Measurements from ENCODE around the gene KIF3A.
A peak's percentile ranks its signal among the peaks of the same experiment; 100 is the strongest.

KIF3A gene

DNA sequence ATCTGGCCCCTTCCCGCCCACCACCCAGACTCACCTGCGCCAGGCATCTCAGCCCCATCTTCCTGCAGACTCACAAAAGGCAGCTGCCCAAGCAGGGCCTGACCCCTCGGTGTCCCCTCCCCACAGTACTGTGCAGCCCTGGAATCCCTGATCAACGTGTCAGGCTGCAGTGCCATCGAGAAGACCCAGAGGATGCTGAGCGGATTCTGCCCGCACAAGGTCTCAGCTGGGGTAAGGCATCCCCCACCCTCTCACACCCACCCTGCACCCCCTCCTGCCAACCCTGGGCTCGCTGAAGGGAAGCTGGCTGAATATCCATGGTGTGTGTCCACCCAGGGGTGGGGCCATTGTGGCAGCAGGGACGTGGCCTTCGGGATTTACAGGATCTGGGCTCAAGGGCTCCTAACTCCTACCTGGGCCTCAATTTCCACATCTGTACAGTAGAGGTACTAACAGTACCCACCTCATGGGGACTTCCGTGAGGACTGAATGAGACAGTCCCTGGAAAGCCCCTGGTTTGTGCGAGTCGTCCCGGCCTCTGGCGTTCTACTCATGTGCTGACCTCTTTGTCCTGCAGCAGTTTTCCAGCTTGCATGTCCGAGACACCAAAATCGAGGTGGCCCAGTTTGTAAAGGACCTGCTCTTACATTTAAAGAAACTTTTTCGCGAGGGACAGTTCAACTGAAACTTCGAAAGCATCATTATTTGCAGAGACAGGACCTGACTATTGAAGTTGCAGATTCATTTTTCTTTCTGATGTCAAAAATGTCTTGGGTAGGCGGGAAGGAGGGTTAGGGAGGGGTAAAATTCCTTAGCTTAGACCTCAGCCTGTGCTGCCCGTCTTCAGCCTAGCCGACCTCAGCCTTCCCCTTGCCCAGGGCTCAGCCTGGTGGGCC lies 77.5 kb downstream of the KIF3A start:
- H3K4me1 ChIP-seq (ENCODE audit: control insufficient read depth, insufficient read depth, low read length, poor library complexity, severe bottlenecking): peaks cover 15% of the 10 kb centered on the region
- 91% methylated on average over 20 to 21 of the region's 23 CpGs for WGBS, 2 experiments (ENCODE audit: insufficient coverage in 2 of 2)
- H3K27ac ChIP-seq (ENCODE audit: low read depth, low read length, severe bottlenecking): no peak overlapping the region
- no peaks in the 10 kb centered on the region for H3K36me3 ChIP-seq (ENCODE audit: control insufficient read depth, insufficient read depth, low read length)
- H3K9me3 ChIP-seq (ENCODE audit: control insufficient read depth, low read length): no peaks in the 10 kb centered on the region
- H3K4me3 ChIP-seq (ENCODE audit: extremely low read depth, insufficient read depth, low read length, poor library complexity, severe bottlenecking): no peak overlapping the region

DNA sequence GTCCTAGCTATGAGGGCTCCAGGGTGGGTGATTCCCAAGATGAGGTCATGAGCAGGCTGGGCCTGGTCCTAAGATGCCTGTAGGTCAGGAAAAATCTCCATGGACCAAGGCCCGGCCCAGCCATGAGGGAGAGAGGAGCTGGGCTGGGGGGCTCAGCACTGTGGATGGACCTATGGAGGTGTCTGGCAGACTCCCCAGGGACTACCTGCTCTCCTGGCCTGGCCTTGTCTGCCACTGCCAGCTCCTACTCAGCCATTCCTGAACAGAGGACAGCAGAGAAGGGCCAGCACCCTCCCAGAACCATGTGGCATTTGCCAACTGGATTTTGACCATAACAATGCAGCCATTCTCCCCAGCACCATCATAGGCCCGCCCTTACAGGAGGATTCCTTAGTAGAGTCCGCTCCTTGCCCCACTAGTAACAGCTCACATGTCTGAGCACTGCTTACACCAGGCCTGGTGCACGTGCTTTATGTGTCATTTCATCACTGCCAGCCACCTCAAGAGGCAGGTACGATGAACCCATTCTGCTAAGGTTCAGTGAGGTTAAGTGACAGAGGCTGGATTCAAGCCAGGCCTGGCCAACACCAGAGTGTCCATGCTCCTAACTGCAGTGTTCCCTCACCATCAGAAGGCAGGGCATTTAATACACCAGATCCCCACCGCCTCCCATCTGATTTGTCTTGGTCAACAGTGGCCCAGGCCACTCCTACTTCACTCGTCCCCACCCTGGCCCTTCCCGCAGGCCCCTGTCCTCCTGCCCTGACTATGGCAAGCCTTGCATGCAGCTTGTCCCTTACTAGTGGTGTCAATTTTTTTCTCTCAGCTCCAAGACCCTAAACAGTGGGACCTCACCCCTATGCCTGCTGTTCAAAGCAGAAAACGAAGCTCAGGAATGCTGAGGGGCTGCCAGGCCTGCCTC lies 78.7 kb downstream of the KIF3A start:
- Histone ChIP-seq H3K9me3 (ENCODE audit: control insufficient read depth, low read length) (no peaks in the 10 kb centered on the region), H3K4me1 (ENCODE audit: control insufficient read depth, insufficient read depth, low read length, poor library complexity, severe bottlenecking) (peaks cover 9% of the 10 kb centered on the region), H3K27ac (ENCODE audit: low read depth, low read length, severe bottlenecking) (no peak overlapping the region), H3K4me3 (ENCODE audit: extremely low read depth, insufficient read depth, low read length, poor library complexity, severe bottlenecking) (no peak overlapping the region), H3K36me3 (ENCODE audit: control insufficient read depth, insufficient read depth, low read length) (no peaks in the 10 kb centered on the region)
- 86 to 95% methylated on average over 8 to 9 of the region's 9 CpGs for WGBS, 2 experiments (ENCODE audit: insufficient coverage in 2 of 2)

GRCh38 chr5:132657676-132658380 lies 79.5 kb downstream of the KIF3A start, which contains the start of gene IL13:
IL13 (plus strand) TSS chr5:132658173; CDS start chr5:132658187, 14 bp downstream.
- H3K36me3 ChIP-seq (ENCODE audit: control insufficient read depth, insufficient read depth, low read length): no peaks in the 10 kb centered on the region
- no peaks in the 10 kb centered on the region for H3K9me3 ChIP-seq (ENCODE audit: control insufficient read depth, low read length)
- 94% methylated on average over 10 of the region's 12 CpGs for WGBS, 2 experiments (ENCODE audit: insufficient coverage in 2 of 2)
- peaks cover 4% of the 10 kb centered on the region for H3K4me1 ChIP-seq (ENCODE audit: control insufficient read depth, insufficient read depth, low read length, poor library complexity, severe bottlenecking)
- no peak within 1 kb of the TSS for H3K27ac ChIP-seq (ENCODE audit: low read depth, low read length, severe bottlenecking)
- H3K4me3 ChIP-seq (ENCODE audit: extremely low read depth, insufficient read depth, low read length, poor library complexity, severe bottlenecking): no peak within 1 kb of the TSS

GRCh38 chr5:132656774-132657355 lies 80.5 kb downstream of the KIF3A start:
- Histone ChIP-seq H3K36me3 (ENCODE audit: control insufficient read depth, insufficient read depth, low read length) (no peaks in the 10 kb centered on the region), H3K27ac (ENCODE audit: low read depth, low read length, severe bottlenecking) (no peak overlapping the region), H3K9me3 (ENCODE audit: control insufficient read depth, low read length) (no peaks in the 10 kb centered on the region), H3K4me3 (ENCODE audit: extremely low read depth, insufficient read depth, low read length, poor library complexity, severe bottlenecking) (no peak overlapping the region), H3K4me1 (ENCODE audit: control insufficient read depth, insufficient read depth, low read length, poor library complexity, severe bottlenecking) (peaks cover 4% of the 10 kb centered on the region)
- WGBS, 2 experiments (ENCODE audit: insufficient coverage in 2 of 2): 76 to 85% methylated on average over 7 of the region's 12 CpGs

GRCh38 chr5:132655821-132656773 lies 81.2 kb downstream of the KIF3A start:
- Histone ChIP-seq H3K4me3 (ENCODE audit: extremely low read depth, insufficient read depth, low read length, poor library complexity, severe bottlenecking) (peak overlapping the region; percentile 33), H3K4me1 (ENCODE audit: control insufficient read depth, insufficient read depth, low read length, poor library complexity, severe bottlenecking) (peaks cover 4% of the 10 kb centered on the region), H3K9me3 (ENCODE audit: control insufficient read depth, low read length) (no peaks in the 10 kb centered on the region), H3K27ac (ENCODE audit: low read depth, low read length, severe bottlenecking) (no peak overlapping the region), H3K36me3 (ENCODE audit: control insufficient read depth, insufficient read depth, low read length) (no peaks in the 10 kb centered on the region)
- 12 to 13% methylated on average over 45 to 49 of the region's 92 CpGs for WGBS, 2 experiments (ENCODE audit: insufficient coverage in 2 of 2)

DNA sequence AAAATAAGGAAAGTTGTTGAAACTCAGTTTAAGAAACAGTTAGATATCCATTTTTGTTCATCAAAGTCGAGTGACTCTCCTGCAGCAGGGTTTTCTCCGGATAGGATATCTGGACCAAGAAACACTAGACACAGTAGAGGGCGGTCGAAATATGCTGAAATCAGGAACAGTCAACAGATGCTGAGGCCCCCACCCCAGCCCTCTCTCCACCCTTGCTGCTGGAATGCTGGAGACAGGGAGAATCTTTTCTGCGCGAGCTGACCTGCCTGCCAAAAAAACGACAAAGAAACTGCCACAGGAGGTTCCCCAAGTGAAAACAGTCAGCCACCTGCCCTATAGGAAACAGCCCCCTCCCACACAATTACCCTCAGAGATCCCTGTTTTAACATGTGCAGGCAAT lies 83.6 kb downstream of the KIF3A start:
- H3K27ac ChIP-seq (ENCODE audit: low read depth, low read length, severe bottlenecking): no peak overlapping the region
- peaks cover 4% of the 10 kb centered on the region for H3K4me1 ChIP-seq (ENCODE audit: control insufficient read depth, insufficient read depth, low read length, poor library complexity, severe bottlenecking)
- 79 to 92% methylated on average over 4 of the region's 7 CpGs for WGBS, 2 experiments (ENCODE audit: insufficient coverage in 2 of 2)
- H3K36me3 ChIP-seq (ENCODE audit: control insufficient read depth, insufficient read depth, low read length): no peaks in the 10 kb centered on the region
- no peaks in the 10 kb centered on the region for H3K9me3 ChIP-seq (ENCODE audit: control insufficient read depth, low read length)
- no peak overlapping the region for H3K4me3 ChIP-seq (ENCODE audit: extremely low read depth, insufficient read depth, low read length, poor library complexity, severe bottlenecking)

DNA sequence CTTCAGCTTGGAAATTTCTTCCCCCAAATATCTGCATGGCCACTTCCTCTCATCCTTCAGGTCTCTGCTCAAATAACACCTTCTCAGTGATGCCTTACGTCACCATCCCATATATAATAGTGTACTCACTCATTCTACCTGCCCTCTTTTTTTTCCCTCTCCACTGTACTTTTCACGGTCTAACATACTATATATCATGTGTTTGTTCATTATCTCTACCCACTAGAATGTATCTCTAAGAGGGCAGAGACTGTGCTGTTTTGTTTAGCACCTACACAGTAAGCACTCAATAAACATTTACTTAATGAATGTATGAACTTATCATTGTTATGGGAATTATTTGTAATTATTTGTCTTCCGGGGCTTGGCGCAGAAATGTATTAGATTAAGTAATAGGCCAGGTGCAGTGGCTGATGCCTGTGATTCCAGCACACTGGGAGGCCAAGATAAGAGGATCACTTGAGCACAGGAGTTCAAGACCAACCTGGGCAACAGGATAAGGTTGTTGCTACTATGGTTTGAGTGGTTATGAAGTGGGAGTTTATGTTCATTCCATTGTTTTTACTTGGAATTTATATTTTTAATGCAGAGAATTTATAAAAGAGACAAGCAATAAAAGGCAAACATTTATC lies 85.4 kb downstream of the KIF3A start:
- Histone ChIP-seq H3K27ac (ENCODE audit: low read depth, low read length, severe bottlenecking) (no peak overlapping the region), H3K36me3 (ENCODE audit: control insufficient read depth, insufficient read depth, low read length) (no peaks in the 10 kb centered on the region), H3K4me1 (ENCODE audit: control insufficient read depth, insufficient read depth, low read length, poor library complexity, severe bottlenecking) (peaks cover 4% of the 10 kb centered on the region), H3K9me3 (ENCODE audit: control insufficient read depth, low read length) (no peaks in the 10 kb centered on the region), H3K4me3 (ENCODE audit: extremely low read depth, insufficient read depth, low read length, poor library complexity, severe bottlenecking) (no peak overlapping the region)
- WGBS, 2 experiments (ENCODE audit: insufficient coverage in 2 of 2): 92 to 100% methylated on average over 2 to 3 of the region's 4 CpGs

DNA sequence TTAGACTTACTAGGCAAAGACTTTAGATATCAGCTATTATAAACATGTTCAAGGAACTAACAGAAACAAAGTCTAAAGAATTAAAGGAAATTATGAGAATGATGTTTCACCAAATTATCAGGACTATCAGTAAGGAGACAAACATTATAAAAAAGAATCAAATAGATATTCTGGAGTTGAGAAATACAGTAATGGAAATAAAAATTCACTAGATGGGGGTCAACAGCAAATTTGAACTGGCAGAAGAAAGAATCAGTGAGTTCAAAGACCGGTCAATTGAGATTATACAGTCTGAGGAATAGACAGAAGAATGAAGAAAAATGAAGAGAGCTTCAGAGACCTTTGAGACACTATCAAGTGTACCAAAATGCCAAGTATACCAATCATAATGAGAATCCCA lies 89.0 kb downstream of the KIF3A start:
- no peak overlapping the region for H3K27ac ChIP-seq (ENCODE audit: low read depth, low read length, severe bottlenecking)
- 88% methylated on average over 1 of the region's 1 CpG; no CpG with 5 or more reads in 1 of the 2 experiments for WGBS, 2 experiments (ENCODE audit: insufficient coverage in 2 of 2)
- no peaks in the 10 kb centered on the region for H3K4me1 ChIP-seq (ENCODE audit: control insufficient read depth, insufficient read depth, low read length, poor library complexity, severe bottlenecking)
- peaks cover 1% of the 10 kb centered on the region for H3K36me3 ChIP-seq (ENCODE audit: control insufficient read depth, insufficient read depth, low read length)
- no peak overlapping the region for H3K4me3 ChIP-seq (ENCODE audit: extremely low read depth, insufficient read depth, low read length, poor library complexity, severe bottlenecking)
- no peaks in the 10 kb centered on the region for H3K9me3 ChIP-seq (ENCODE audit: control insufficient read depth, low read length)

DNA sequence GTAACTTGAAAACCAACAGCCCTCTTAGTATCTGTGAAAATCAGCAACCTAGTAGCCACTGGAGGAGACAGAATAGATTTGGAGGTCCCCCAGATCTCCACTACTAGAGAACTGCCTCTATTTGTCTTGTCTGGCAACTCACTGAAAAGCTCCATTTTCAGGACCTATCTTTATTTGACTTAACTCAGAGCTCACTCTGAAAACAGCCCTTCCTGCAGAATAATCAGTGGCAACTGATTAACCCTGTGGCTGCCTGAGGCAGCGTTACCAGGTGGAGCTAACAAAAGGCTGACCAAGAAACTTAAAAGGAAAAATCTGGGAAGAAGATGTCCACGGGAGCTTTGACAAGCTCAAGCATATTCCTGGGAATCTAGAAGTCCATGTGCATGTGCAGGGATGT lies 89.9 kb downstream of the KIF3A start:
- H3K4me1 ChIP-seq (ENCODE audit: control insufficient read depth, insufficient read depth, low read length, poor library complexity, severe bottlenecking): no peaks in the 10 kb centered on the region
- peaks cover 10% of the 10 kb centered on the region for H3K36me3 ChIP-seq (ENCODE audit: control insufficient read depth, insufficient read depth, low read length)
- H3K9me3 ChIP-seq (ENCODE audit: control insufficient read depth, low read length): no peaks in the 10 kb centered on the region
- no peak overlapping the region for H3K27ac ChIP-seq (ENCODE audit: low read depth, low read length, severe bottlenecking)
- WGBS, 2 experiments (ENCODE audit: insufficient coverage in 2 of 2): 85 to 94% methylated on average over 2 of the region's 2 CpGs
- no peak overlapping the region for H3K4me3 ChIP-seq (ENCODE audit: extremely low read depth, insufficient read depth, low read length, poor library complexity, severe bottlenecking)
